Measurements from ENCODE around the gene CLNS1A.
"Not testable (repeated sequence)": the region's sequence is repeated elsewhere in the genome, so short reads cannot be mapped to it uniquely, and the experiment has no call there.

The CLNS1A gene

GRCh38 chr11:77637345-77638165 lies at the start of gene CLNS1A:
Gene CLNS1A, minus strand, starts transcription at chr11:77637794. Its CDS starts 80 bp downstream, at chr11:77637714.
- DNase-seq, result peak; percentile 82

- no peak for DNase-seq
Observed at GRCh38 chr11:77687088-77687487, 49.5 kb upstream of the CLNS1A start.

GRCh38 chr11:77677138-77677537 lies 39.5 kb upstream of the CLNS1A start:
- no peak for DNase-seq

- DNase-seq, result no peak
Observed at GRCh38 chr11:77672264-77672663, 34.7 kb upstream of the CLNS1A start.

- DNase-seq, result peak; percentile 21
Observed at GRCh38 chr11:77669848-77670511, 32.4 kb upstream of the CLNS1A start.

GRCh38 chr11:77668760-77669159 lies 31.2 kb upstream of the CLNS1A start:
- DNase-seq, result no peak

- no peak for DNase-seq
Observed at GRCh38 chr11:77665240-77665965, 27.8 kb upstream of the CLNS1A start.

- no peak for DNase-seq
Observed at GRCh38 chr11:77661670-77662069, 24.1 kb upstream of the CLNS1A start.

GRCh38 chr11:77660947-77661346 lies 23.4 kb upstream of the CLNS1A start:
- no peak for DNase-seq

GRCh38 chr11:77658213-77659013 lies 20.8 kb upstream of the CLNS1A start:
- DNase-seq, result no peak

GRCh38 chr11:77656362-77656761 lies 18.8 kb upstream of the CLNS1A start:
- DNase-seq, result no peak

- DNase-seq, result no peak
Observed at GRCh38 chr11:77654770-77655434, 17.3 kb upstream of the CLNS1A start.

- DNase-seq, result no peak
Observed at GRCh38 chr11:77650123-77650522, 12.5 kb upstream of the CLNS1A start.

GRCh38 chr11:77647654-77648305 lies 10.2 kb upstream of the CLNS1A start:
- DNase-seq, result no peak

GRCh38 chr11:77644887-77645286 lies 7.3 kb upstream of the CLNS1A start:
- no peak for DNase-seq

- DNase-seq, result no peak
Observed at GRCh38 chr11:77642228-77642627, 4.6 kb upstream of the CLNS1A start.

GRCh38 chr11:77636731-77637344 lies 756 bp downstream of the CLNS1A start:
- no peak for DNase-seq

- DNase-seq, result not testable (repeated sequence)
Observed at GRCh38 chr11:77633926-77634325, 3.7 kb downstream of the CLNS1A start.

- DNase-seq, result no peak
Observed at GRCh38 chr11:77630157-77630710, 7.4 kb downstream of the CLNS1A start.

- peak; percentile 32 for DNase-seq
Observed at GRCh38 chr11:77619576-77620198, 17.9 kb downstream of the CLNS1A start.

All from NCI-H2029 (cell line).